Umbilical cord (tissue), 2 donors: ENCODE measurements around the gene SEZ6. TPM values are rescaled to one million over a fixed set of nuclear protein-coding genes. Genes with fewer than 3 reads are reported as not detected.

ENCODE experiments used
- DNase-seq: peaks from one replicate; pipeline ENCODE4 v3.0.0-alpha.2; 2015; ENCODE audit warnings: low spot score
- total RNA-seq: library from RNA; depleted of rRNA; stranded (reverse); fragments of >200 nt; gene quantifications from one replicate; pipeline ENCODE4 v1.2.3, GENCODE V29; 2014; ENCODE audit warnings: low replicate concordance; ENCODE audit not compliant: insufficient read depth

SEZ6 gene
- total RNA-seq, 1 donor from 2014 or later = 1.7 TPM

- DNase-seq = no peak
These were observed 1.6 kb upstream of the SEZ6 start for GRCh38 chr17:29007456-29007855.

DNA sequence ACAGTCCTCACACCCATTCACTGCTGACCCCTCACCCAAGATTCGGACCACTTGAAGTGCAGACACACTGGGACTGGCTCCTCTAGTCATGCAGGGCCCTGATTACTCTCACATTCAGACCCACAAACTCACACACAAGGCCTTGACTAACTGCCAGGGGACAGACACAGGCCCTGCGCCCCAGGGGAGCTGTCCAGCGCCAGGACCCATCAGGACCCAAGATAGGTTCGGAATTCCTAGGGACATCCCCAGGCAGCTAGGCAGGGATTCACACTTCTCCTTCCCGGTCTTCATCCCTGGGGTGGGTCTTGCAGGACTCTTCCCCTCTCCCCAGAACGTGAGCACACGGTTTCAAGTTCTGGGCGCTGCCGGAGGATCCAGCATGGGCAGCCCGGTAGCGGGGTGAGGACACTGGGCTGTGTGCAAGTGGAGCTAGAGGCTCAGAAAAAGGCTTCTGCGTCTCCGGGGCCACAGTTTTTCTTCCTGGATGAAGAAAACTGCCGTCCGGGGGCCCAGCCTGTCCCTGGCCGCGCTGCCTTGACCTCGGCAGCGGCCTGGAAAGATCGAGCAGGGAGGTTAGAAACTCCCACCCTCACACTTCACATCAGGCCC, 1.6 kb downstream of the SEZ6 start:
- DNase-seq = no peak

DNA sequence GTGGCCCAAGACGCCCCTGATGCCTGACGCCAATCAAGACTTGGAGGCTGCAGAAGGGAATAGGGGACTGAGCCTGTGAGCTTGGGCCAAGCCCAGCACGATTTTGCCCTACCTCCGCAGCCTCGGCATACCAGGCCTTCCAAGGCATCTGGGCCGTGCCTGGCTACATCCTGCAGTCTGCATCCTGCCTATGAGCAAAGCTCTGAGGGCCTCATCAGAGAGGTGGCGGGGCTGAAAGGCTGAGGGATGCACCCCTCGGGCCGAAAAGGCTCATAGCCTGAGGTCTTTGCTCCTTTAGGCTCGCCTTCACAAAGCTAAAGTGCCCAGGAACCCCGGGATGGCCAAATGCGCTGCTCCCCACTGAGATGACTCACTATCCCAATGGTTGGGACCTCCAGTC, 2.5 kb downstream of the SEZ6 start:
- no peak for DNase-seq

GRCh38 chr17:29002811-29003210, 3.0 kb downstream of the SEZ6 start:
- no peak for DNase-seq

DNA sequence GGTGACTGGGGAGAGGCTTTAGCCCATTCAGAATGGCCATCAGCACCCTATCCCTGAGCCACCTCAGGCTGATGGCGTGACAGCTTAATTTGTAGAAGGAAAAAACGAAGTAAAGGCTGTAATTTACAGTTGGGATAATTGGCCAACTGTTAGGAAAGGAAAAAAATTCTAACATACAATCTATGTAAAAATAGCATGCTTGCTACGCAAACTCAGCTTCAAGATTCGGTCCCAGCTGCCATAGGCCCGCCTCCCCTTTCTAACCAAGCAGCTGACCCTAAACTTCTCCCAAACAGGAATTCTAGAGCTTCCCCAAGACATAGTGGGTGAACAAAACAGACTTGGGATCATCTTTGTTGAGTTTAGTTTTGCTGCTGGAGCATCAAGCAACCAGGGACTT, 4.9 kb downstream of the SEZ6 start:
- DNase-seq = no peak

DNA sequence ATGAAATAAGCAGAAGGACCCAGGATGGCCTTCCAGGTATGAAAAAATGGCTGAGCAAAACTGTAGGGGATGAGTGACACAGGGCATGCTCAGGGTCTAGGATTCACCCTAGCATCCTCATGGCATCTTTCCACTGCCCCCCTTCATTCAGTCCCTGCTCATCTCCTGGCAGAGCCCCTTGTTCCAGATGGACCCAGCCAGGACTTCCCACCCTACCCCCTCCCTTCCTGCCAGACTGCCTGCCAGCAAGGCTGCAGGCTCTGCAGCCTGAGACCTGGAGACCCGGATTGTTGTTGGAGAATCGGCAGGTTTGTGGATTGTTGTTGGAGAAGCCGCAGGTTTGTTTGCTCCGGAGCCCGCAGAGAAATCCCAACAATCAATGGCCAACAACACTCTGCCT, 6.6 kb downstream of the SEZ6 start:
- no peak for DNase-seq

- DNase-seq = no peak
These were observed 8.0 kb downstream of the SEZ6 start for GRCh38 chr17:28997806-28998205.

- no peak for DNase-seq
These were observed 9.2 kb downstream of the SEZ6 start for GRCh38 chr17:28996554-28997096.

DNA sequence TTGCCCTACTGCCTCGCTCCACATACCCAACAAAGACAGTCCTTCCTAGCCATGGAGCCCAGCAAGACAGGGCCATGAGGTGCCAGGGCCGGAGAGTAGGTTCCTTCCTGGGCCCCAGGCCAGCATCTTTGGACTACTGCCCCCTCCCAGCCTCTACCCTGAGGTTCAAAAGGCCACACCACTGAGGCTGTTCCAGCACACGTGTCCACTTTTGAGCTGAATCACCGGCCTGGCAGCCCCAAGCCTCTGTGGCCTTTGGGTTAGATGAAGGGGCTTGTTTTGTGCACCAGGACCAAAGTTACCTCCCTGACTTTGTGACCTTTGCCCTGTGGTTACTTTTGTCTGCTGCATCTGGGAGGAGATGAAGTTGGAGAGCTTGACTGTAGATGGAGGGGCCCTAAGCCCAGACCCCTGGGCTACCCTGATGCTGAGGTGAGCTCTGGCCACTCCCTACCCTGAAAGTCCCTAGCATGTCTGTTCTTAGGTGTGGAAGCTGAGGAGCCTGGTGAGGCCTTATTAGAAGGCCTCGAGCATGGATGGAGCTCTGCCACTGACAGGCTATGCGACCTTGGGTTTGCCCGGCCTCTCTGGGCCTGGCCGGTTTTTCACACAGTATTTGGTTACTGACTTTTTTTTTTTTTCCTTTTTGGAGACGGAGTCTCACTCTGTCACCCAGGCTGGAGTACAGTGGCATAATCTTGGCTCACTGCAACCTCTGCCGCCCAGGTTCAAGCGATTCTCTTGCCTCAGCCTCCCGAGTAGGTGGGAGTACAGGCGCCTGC, 12.0 kb downstream of the SEZ6 start:
- DNase-seq = no peak

DNA sequence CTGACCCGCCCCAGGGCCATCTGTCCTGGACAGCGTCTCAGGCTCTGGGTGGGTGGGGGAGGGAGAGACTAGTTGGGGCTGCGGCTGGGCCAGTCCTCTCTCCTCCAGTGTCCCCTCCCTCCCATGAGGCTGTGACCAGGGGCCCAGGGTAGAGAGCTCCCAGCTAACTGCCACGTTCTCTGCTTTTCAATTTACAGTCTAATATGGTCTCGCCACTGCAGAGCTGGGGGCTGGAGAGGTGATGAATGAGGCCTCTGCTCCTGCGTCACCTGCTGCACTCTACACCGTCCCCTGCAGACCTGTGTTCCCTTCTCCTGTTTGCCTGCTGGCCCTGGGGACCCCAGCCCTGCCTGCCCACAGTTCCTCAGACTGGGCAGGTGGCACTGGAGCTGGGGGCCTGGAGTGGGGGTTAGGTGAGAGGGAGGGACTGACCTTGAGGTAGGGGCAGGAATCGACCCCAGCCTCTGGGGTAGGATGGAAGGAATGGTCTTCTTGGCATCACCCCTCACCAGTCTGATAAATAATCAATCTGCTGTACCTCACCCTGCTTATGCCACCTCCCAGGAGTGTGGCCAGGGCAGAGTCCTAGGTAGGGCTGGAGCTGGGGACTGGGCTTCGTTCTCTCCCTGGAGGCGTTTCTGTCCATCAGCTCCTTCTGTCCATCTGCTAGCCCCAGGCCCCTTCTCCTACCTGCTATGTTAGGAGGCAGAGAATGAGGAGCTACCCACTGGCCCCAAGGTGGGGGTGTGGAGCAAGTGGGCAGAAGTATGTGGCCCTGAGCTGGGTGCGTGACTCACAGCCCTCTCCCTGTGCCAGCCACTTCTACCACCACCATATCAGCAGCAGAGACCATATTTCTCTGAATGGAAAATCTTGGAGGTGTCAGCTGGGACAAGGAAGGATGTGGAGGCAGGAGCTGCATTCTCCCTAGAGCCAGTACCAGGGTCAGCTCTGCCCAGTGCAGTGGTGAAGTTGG, 12.9 kb downstream of the SEZ6 start:
- DNase-seq = no peak

GRCh38 chr17:28992185-28992584, 13.6 kb downstream of the SEZ6 start:
- DNase-seq = no peak

DNA sequence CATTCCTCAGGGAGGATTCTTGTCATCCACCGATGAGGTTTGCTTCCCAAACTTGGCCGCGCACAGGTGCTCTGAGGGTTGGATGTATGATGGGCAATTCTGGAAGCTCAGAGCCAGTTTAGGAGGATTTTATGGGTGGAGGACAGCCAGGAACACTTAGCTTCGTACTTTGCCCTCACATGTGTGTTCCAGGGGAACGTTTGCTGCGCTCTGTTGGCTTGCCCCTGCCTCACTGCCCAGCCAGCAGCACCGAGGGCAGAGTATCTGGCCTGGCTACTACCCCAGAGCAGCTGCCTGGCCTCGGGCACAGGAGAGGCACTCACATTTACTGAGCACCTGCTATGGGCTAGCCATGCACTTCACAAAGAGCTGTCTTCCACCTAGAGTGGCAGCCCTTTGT, 14.1 kb downstream of the SEZ6 start:
- DNase-seq = no peak

DNA sequence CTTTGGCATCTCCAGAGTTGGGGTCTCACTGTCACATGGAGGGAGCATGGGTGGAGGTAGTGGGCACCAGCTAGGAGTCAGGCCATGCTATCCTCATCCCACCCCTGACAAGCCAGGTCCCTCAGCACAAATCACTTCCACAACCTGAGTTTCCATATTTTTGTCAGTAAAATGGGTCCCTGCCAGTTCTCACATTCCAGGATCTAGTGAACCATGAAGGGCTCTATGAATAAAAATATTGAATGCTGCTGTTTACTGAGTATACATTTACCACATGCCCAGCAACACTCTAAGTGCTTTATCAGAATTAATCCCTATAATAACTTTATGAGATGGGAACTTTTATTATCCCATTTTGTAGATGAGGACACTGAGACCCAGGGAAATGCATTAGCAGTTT, 16.8 kb downstream of the SEZ6 start:
- DNase-seq = no peak

DNA sequence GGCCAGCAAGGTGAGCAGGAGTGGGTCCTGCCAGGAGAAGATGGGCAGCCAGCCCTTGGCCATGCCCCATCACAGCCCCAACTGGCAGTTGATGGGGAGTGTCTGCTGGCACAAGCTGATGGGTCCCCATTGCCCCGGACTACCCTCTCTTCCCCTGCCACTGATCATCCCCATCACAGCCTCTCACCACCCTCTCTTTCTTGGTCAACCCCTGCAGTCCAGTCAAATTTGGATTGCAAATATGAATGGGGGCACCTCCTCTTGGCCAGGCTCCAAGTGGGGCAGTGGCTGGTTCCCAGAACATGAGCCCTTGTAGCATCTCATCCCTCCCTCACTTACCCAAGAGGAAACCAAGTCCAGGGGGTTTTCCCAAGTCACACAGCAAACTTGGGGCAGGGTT, 17.4 kb downstream of the SEZ6 start:
- DNase-seq = no peak

DNA sequence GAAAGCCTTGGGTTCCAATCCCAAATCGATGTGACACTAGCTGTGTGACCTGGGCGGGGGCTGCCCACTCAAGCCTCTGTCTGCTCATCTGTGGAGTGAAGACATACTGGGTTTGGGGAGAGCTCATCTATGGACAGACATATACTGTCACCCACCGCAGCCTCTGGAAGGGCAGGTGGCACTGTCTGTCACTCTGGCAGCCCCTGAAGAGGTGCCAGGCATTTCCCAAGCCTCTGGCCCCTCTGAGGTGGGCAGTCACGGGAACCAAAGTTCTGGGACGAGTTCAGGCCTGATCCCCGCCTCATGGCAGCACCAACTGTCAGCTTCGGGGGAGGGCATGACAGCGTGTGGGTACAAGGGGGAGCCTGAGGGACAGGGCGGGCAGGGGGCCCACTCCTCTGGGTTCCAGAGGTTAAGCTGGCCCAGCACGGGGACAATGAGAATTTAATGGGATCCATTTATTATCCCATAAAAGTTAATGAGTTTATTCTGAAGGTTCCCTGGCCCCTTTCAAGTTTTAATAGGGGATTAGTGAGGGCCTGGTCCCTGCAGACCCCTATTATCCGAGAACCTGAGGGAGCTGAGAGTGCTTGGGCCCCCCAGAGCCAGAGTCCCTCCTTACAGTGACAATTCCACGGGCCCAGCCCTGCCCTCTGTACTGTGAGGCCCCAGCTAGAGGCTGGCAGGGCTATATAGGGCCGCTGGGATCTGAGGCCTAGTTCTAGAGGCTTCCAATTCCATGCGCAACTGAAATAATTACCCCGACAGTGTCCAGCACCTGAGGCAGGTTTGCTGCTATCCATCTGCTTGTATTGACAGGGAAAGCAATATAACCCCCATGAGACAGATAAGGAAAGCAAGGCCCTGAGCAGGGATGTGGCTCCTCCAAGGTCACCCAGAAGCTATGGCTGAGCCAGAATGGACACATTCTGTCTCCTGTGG, 18.8 kb downstream of the SEZ6 start:
- no peak for DNase-seq

DNA sequence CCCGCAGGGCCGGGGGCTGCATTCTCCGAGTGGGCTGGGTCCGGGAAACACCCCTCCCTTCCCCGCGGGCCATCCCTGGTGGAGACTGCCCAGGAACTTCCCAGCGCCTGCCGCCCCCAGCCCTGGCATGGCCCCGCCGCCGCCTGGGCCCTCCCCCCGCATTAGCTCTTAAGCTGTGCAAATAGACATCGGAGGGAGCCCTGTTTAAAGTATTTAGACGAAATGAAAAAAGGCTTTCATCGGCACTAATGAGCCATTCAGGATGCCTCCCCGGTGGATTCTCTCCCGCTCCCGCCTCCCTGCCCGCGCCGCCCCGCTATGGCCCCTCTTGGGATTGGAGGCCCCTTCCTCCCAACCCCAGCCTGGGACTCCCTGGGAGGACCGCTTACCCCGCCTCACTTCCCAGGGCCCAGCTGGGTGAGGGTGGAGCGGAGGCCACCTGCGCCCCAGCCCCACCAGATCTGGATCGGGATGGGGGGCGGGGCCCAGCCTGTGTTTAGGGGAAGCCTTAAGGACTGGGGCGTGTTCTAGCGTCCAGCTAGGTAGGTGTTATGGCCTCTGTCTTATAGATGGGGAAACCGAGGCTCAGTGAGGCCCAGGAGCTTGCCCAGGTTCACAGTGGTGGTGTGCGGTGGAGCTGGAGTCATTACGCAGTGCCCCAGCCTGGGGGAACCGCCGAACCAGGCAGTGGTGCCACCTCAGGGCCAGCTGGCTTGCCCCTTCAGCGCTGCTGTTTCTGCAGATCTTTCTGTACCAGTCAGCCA, 19.7 kb downstream of the SEZ6 start:
- no peak for DNase-seq

GRCh38 chr17:28983286-28984230, 22.3 kb downstream of the SEZ6 start:
- no peak for DNase-seq

DNA sequence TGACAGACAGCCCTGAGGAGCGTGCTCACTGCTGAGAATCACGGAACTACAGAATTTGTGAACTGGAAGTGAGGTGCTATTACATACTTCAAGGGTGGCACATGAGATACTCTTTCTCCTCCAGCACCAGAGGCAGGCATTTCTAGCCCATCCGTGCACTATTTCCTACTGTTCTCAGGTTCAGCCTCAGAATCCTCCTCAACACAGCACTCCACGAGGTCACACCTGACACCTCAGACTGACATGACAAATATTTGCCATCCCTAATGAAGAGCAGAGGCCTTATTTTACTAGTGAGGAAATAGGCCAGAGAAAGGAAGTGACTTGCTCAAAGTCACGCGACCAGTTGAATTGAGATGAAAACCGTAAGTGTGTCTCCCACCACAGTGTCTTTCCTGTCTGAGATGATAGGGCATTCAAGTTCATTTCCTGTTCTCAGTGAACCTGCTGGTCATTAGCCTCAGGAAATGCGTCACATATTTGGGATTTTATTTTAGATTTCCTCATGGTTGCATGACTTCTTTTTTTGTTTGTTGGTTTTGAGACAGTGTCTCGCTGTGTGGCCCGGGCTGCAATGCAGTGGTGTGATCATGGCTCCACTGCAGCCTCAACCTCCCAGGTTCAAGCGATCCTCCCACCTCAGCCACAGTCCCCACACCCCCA, 23.6 kb downstream of the SEZ6 start:
- no peak for DNase-seq
